SJSA1 (cell line): ENCODE results near the gene HEATR5A. TPM values are rescaled to one million over a fixed set of nuclear protein-coding genes. Genes with fewer than 3 reads are reported as not detected.
A peak's percentile ranks its signal among the peaks of the same experiment; 100 is the strongest.
"Not testable (repeated sequence)": the region's sequence is repeated elsewhere in the genome, so short reads cannot be mapped to it uniquely, and the experiment has no call there.

Source experiments
- DNase-seq, 2 experiments: peaks; one replicate each; pipeline ENCODE4 v3.0.0-alpha.2; 2015 to 2020; ENCODE audit warnings: low spot score in 2 of 2, low read depth in 1 of 2
- H3K27ac ChIP-seq: fragments of 250-450 bp; sonication (Bioruptor Pico); 2 replicates; pipeline ENCODE4 v1.5.1; 2020; ENCODE audit warnings: mild to moderate bottlenecking, moderate library complexity
- H3K27me3 ChIP-seq: fragments of 250-450 bp; sonication (Bioruptor Pico); replicated peaks from 2 replicates; pipeline ENCODE4 v1.5.1; 2020; ENCODE audit warnings: mild to moderate bottlenecking, moderate library complexity
- H3K36me3 ChIP-seq: fragments of 250-450 bp; sonication (Bioruptor Pico); 2 replicates; pipeline ENCODE4 v1.5.1; 2020; ENCODE audit warnings: mild to moderate bottlenecking
- H3K4me1 ChIP-seq: fragments of 250-450 bp; sonication (Bioruptor Pico); replicated peaks from 2 replicates; pipeline ENCODE4 v1.6.1; 2021; ENCODE audit warnings: mild to moderate bottlenecking
- H3K4me3 ChIP-seq: fragments of 250-450 bp; sonication (Bioruptor Pico); 2 replicates; pipeline ENCODE4 v1.5.1; 2020; ENCODE audit warnings: mild to moderate bottlenecking
- H3K9me3 ChIP-seq: fragments of 250-450 bp; sonication (Bioruptor Pico); replicated peaks from 2 replicates; pipeline ENCODE4 v1.5.1; 2020; ENCODE audit warnings: mild to moderate bottlenecking
- total RNA-seq: library from RNA; depleted of rRNA; stranded (reverse); fragments of >200 nt; shearing (Covaris generic); gene quantifications from 2 replicates; pipeline ENCODE4 v1.2.3, GENCODE V29; 2014

The HEATR5A gene
- total RNA-seq, 1 experiment from 2014 or later: 23.4 TPM

DNA sequence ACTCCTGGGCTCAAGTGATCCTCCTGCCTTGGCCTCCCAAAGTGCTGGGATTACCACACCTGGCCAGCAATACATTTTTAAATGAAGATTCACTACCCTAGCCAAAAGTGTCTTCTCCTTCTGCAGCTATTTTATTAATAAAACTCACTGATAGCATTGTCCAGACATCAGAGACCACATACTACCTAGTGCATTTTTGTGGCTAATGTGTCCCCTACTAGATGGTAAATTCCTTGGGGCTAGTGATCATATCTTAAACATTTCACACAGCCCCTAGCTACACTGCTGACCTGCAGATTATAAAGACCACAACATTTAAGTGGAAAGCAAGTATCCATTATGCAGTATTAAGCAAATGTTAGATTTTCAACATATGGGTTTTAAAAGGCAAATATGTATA, 19.9 kb upstream of the HEATR5A start:
- Histone ChIP-seq H3K27me3 (no peaks in the 10 kb centered on the region), H3K4me3 (no peak overlapping the region), H3K4me1 (peaks cover 28% of the 10 kb centered on the region), H3K36me3 (no peaks in the 10 kb centered on the region), H3K9me3 (no peaks in the 10 kb centered on the region), H3K27ac (no peak overlapping the region)
- no peak for DNase-seq

DNA sequence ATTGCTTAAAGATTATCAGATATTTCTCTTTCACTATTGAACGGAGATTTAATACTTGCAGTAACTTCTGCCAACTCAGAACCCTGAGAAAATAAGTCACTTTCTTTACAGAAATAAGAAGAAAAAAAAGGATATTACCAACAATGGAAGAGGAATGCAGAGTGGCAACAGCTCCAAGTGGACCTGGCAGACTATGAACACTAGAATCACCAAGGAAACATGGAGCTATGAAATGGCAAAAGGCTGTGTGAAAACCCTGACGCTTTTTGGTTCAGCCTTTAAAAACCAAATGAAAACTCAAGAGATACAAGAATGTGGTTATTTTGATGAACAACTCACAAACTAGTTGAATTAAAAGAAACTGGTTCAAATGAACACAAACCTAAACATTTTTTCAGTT, 19.2 kb upstream of the HEATR5A start:
- no peak overlapping the region for H3K27ac ChIP-seq

DNA sequence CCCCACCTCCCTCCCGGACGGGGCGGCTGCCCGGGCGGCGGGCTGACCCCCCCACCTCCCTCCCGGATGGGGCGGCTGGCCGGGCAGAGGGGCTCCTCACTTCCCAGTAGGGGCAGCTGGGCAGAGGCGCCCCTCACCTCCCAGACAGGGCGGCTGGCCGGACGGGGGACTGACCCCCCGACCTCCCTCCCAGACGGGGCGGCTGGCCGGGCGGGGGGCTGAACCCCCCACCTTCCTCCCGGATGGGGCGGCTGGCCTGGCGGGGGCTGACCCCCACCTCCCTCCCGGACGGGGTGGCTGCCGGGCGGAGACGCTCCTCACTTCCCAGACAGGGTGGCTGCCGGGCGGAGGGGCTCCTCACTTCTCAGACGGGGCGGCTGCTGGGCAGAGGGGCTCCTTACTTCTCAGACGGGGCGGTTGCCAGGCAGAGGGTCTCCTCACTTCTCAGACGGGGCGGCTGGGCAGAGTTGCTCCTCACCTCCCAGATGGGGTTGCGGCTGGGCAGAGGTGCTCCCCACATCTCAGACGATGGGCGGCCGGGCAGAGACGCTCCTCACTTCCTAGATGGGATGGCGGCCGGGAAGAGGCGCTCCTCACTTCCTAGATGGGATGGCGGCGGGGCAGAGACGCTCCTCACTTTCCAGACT, 16.8 kb upstream of the HEATR5A start:
- DNase-seq, H3K27ac ChIP-seq, H3K36me3 ChIP-seq, H3K4me3 ChIP-seq, H3K9me3 ChIP-seq, H3K27me3 ChIP-seq: not testable (repeated sequence)
- peaks cover 22% of the 10 kb centered on the region for H3K4me1 ChIP-seq

More for the DNA sequence above, 19.2 kb upstream of the HEATR5A start:
- Histone ChIP-seq H3K4me3 (no peak overlapping the region), H3K9me3 (no peaks in the 10 kb centered on the region), H3K36me3 (no peaks in the 10 kb centered on the region), H3K4me1 (peaks cover 28% of the 10 kb centered on the region), H3K27me3 (no peaks in the 10 kb centered on the region)
- DNase-seq: no peak

DNA sequence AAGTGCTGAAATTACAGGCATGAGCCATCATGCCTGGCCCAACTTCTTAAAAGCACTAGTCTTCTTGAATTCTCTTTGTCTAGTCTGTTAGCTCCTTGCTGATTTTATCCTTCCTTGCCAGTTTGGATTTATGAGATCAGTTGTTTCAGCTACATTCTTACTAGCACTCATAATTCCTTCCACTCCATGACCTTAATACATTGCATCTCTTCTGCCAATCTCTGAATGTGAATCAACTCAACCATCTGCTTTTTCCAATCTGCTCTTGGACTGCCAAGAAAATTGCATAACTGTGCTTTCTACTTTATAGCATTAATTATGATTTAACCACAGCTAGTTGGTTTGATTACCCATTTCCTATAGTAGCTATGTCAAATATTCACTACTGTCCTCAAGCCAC, 14.9 kb upstream of the HEATR5A start:
- Histone ChIP-seq H3K4me1 (peaks cover 3% of the 10 kb centered on the region), H3K4me3 (no peak overlapping the region), H3K9me3 (no peaks in the 10 kb centered on the region), H3K27me3 (no peaks in the 10 kb centered on the region), H3K27ac (no peak overlapping the region), H3K36me3 (no peaks in the 10 kb centered on the region)
- DNase-seq: no peak

DNA sequence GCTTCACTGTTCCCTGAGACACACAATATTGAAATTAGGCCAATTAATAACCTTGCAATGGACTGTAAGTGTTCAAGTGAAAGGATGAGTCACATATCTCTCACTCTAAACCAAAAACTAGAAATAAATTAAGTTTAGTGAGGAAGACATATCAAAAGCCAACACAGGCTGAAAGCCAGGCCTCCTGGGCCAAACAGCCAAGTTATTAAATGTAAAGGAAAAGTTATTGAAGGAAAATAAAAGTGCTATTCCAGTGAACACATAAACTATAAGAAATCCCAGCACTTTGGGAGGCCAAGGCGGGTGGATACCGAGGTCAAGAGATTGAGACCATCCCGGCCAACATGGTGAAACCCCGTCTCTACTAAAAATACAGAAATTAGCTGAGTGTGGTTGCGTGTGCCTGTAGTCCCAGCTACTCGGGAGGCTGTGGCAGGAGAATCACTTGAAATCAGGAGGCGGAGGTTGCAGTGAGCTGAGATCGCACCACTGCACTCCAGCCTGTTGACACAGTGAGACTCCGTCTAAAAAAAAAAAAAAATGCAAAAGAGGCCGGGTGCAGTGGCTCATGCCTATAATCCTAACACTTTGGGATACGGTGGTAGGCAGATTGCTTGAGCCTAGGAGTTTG, 10.4 kb upstream of the HEATR5A start:
- H3K4me1 ChIP-seq: no peaks in the 10 kb centered on the region
- H3K9me3 ChIP-seq: no peaks in the 10 kb centered on the region
- H3K36me3 ChIP-seq: no peaks in the 10 kb centered on the region
- no peak overlapping the region for H3K4me3 ChIP-seq
- no peaks in the 10 kb centered on the region for H3K27me3 ChIP-seq
- H3K27ac ChIP-seq: no peak overlapping the region
- no peak for DNase-seq

DNA sequence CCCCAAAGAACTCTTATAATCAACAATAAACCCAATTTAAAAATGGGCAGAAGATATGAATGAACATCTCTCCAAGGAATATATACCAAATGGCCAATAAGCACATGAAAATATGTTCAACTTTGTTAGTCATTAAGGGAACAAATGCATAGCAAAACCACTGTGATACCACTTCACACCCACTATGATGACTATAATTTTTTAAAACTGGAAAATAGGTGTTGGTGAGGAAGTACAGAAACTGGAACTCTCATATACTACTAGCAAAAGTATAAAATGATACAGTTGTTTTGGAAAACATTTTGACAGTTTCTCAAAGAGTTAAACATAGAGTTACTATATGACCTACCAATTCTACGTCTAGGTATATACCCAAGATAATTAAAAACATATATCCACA, 9.4 kb upstream of the HEATR5A start:
- Histone ChIP-seq H3K4me1 (no peaks in the 10 kb centered on the region), H3K9me3 (no peaks in the 10 kb centered on the region), H3K36me3 (no peaks in the 10 kb centered on the region), H3K27me3 (no peaks in the 10 kb centered on the region), H3K27ac (no peak overlapping the region), H3K4me3 (no peak overlapping the region)
- no peak for DNase-seq

DNA sequence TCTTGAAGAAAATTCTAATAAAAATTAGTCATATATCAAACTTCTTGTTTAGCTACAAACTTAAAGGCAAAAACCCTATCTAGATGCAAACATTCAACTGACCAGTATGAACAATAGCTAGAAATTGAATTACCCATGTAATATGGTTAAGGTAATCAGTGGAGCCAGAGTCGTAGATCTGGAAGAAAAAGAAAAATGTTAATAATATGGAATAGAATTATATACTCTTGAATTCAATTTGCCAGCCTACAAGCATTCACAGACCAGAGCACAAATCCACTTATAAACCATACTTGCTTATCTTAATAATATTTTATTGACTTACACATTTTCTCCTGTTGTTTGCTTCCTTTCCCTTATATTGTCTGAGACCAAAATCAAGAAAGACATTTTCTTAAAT, 7.7 kb upstream of the HEATR5A start:
- Histone ChIP-seq H3K27ac (no peak overlapping the region), H3K9me3 (no peaks in the 10 kb centered on the region), H3K4me1 (no peaks in the 10 kb centered on the region), H3K27me3 (no peaks in the 10 kb centered on the region), H3K4me3 (no peak overlapping the region), H3K36me3 (no peaks in the 10 kb centered on the region)
- DNase-seq: no peak

DNA sequence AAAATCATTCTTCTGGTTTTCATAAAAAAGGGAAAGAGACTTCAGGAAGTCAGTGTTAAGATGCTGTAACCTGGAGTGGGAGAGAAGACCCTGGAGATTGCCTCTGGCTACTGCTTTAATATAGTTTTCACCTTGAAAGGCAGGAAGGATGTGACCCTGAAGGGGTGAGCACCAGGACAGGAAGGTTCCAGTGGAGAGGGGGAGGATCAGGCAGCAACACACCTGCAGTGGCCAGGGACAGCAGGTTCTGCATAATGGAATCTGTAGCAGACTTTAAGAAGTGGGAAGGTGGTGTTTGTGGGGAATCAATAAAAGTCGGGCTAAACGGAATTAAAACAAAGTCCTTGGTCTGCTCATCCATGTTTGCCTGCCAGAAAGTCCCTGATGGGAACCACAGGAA, 6.3 kb upstream of the HEATR5A start:
- H3K36me3 ChIP-seq: no peaks in the 10 kb centered on the region
- DNase-seq: no peak
- H3K27ac ChIP-seq: no peak overlapping the region
- no peaks in the 10 kb centered on the region for H3K4me1 ChIP-seq
- H3K9me3 ChIP-seq: no peaks in the 10 kb centered on the region
- H3K4me3 ChIP-seq: no peak overlapping the region
- H3K27me3 ChIP-seq: no peaks in the 10 kb centered on the region

DNA sequence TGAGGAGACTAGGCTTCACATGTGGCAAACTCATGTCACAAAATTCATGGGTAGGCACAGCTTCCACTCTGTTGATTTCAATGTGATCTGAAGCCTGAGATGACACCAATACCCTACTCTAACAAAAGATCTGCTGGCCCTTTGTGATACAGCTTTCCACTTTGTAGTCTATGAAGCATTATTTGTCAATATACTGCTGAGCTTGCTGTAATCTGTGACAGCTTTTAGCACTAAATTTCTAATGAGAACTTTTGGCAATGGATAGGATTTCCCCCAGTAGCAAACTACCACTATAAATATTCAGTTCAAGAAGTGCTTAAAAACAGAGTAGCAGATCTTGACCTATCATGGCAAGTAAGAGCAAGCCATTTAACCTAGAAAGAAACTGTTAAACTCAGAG, 5.6 kb upstream of the HEATR5A start:
- Histone ChIP-seq H3K27ac (no peak overlapping the region), H3K36me3 (no peaks in the 10 kb centered on the region), H3K27me3 (no peaks in the 10 kb centered on the region), H3K9me3 (no peaks in the 10 kb centered on the region), H3K4me1 (peaks cover 2% of the 10 kb centered on the region; the same call in 1 of the 2 replicates), H3K4me3 (no peak overlapping the region)
- DNase-seq: no peak

DNA sequence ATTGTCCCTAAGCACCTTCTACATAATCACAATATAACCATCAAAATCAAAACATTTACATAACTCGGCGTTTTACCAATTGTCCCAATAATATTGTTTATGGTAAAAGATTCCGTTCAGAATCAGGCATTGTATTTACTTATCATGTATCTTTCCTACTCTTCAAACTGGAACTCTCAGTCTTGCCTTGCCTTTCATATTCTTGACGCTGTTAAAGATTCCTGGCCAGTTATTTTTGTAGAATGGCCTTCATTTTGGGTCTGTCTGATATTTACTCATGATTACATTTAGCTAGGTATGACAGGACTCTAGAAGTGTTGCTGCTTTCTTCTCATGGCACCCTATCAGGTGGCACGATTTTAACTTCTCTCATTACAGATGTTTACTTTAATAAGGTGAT, 850 bp upstream of the HEATR5A start:
- H3K27me3 ChIP-seq: no peaks in the 10 kb centered on the region
- peaks cover 4% of the 10 kb centered on the region; the same call in 1 of the 2 replicates for H3K4me1 ChIP-seq
- no peaks in the 10 kb centered on the region for H3K9me3 ChIP-seq
- H3K4me3 ChIP-seq: no peak overlapping the region
- no peak for DNase-seq
- peaks cover 4% of the 10 kb centered on the region; the same call in 1 of the 2 replicates for H3K36me3 ChIP-seq
- H3K27ac ChIP-seq: no peak overlapping the region

DNA sequence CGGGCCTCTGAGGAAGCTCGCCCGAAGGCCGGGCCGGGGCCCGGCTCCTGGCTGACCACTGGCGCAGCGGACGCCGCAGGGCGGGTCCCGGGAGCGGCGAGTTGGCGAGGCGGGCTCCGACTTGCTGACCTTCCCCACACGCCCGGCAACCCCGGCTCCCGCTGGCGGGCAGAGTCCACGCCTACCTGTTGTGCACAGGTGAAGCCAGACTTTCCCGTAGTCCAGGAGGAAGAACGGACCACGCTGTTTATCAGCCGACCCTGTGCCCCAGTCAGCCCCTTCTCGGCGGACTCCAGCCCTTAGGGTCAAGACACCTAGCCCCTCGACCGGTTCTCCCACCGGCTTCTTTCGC, 407 bp downstream of the HEATR5A start:
- H3K4me1 ChIP-seq: peaks cover 4% of the 10 kb centered on the region
- H3K4me3 ChIP-seq: peak overlapping the region; percentile 74
- H3K27ac ChIP-seq: peak overlapping the region; percentile 28; the same call in 1 of the 2 replicates
- H3K27me3 ChIP-seq: no peaks in the 10 kb centered on the region
- peak in 1 of 2 experiments; percentile 47 for DNase-seq
- peaks cover 4% of the 10 kb centered on the region; the same call in 1 of the 2 replicates for H3K36me3 ChIP-seq
- H3K9me3 ChIP-seq: no peaks in the 10 kb centered on the region

DNA sequence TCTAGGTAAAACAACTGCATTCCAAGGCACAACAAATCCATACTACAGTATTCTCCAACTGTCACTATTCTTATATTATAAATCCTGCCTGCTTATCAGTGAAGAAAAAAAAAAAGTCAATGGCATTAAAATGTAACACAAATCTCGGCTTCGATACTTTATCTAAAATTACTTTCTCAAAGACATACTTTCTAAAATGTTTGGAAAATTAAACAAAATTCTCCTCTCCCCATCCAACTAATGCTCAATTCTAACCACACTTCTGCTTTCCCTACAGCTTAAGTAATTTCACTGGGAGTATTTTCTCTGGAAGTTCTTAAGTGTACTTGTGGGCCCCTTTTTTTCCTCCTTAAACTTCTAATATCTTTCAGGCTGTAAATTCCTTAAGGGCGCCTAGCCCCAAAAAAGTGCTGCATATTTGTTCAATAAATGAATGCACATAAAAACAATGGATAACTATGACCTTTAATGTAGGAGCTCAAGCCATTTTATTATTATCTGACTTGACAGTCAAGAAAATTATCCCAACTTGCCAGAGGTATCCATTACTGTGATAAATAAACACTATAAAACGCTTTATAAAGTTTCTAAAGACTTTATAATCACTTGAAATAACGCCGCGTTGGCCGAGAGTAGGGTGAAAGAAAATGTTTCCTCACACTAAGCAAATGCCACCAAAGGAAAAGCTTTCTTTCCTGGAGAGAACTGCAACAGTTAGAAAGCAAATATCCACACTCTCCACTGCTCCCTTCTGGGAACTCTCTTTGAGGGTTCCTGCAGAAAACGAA, 977 bp downstream of the HEATR5A start:
- Histone ChIP-seq H3K36me3 (peaks cover 4% of the 10 kb centered on the region; the same call in 1 of the 2 replicates), H3K4me3 (peak overlapping the region; percentile 74), H3K27ac (peak overlapping the region; percentile 28; the same call in 1 of the 2 replicates), H3K4me1 (peaks cover 10% of the 10 kb centered on the region), H3K27me3 (no peaks in the 10 kb centered on the region), H3K9me3 (no peaks in the 10 kb centered on the region)
- DNase-seq: peak in 1 of 2 experiments; percentile 37

DNA sequence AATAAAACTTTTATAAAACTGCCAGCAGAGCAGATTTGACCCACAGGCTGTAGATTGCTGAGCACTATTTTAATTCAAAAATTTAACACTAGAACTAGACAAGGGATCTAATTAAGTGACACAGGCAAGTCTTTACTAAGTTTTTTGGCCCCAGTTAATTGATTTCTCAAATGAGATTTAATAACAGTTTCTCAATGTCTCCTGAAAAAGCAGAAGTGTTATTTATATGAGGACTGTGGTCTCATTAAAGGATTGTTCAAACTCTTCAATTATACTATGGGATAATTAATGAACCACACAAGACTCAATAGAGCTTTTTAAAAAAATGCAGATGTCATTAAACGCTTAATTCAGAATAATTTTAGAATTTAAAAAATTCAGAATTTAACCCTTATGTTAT, 1.9 kb downstream of the HEATR5A start:
- no peak overlapping the region for H3K4me3 ChIP-seq
- DNase-seq: no peak
- H3K36me3 ChIP-seq: peaks cover 4% of the 10 kb centered on the region; the same call in 1 of the 2 replicates
- no peak overlapping the region for H3K27ac ChIP-seq
- peaks cover 18% of the 10 kb centered on the region for H3K4me1 ChIP-seq
- no peaks in the 10 kb centered on the region for H3K27me3 ChIP-seq
- H3K9me3 ChIP-seq: no peaks in the 10 kb centered on the region
